ENCODE measurements around the gene ASB15.

The ASB15 gene

DNA sequence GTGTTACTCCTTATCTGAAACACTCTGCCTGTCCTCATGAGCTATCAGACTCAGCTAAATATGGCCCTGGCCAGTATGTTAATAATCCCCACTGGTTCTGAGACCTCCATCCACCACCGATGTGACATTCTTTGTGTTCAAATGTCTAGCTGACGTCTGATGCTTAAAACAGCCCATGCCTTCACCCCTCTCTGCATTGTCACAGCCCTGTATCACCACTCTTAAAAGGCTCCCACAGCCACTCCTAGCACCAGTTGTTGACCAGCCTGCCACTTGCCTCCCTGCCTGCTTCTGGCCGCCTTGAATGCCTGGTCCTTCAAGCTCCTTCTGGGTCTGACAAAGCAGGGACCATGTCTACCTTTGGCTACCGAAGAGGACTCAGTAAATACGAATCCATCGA lies 54.0 kb downstream of the ASB15 start, which contains the start of gene LMOD2:
LMOD2 (plus strand) TSS at position 253 of the 400 bp plus-strand sequence; CDS start at position 351, 98 bp downstream.
- H3K36me3 ChIP-seq (replicated peaks) = no peaks in the 10 kb centered on the region
- DNase-seq = no peak
- in situ Hi-C loops (cut with HindIII; ENCODE audit: low pct_ligation_motif_present, low sequenced_read_pairs) = no loop called here
- H3K4me3 ChIP-seq (ENCODE audit: low read depth, low read length) = no peak within 1 kb of the TSS
- no peak within 1 kb of the TSS for H3K27ac ChIP-seq
- no peaks in the 10 kb centered on the region for H3K27me3 ChIP-seq (replicated peaks)
- TF ChIP-seq, protein P1, sequence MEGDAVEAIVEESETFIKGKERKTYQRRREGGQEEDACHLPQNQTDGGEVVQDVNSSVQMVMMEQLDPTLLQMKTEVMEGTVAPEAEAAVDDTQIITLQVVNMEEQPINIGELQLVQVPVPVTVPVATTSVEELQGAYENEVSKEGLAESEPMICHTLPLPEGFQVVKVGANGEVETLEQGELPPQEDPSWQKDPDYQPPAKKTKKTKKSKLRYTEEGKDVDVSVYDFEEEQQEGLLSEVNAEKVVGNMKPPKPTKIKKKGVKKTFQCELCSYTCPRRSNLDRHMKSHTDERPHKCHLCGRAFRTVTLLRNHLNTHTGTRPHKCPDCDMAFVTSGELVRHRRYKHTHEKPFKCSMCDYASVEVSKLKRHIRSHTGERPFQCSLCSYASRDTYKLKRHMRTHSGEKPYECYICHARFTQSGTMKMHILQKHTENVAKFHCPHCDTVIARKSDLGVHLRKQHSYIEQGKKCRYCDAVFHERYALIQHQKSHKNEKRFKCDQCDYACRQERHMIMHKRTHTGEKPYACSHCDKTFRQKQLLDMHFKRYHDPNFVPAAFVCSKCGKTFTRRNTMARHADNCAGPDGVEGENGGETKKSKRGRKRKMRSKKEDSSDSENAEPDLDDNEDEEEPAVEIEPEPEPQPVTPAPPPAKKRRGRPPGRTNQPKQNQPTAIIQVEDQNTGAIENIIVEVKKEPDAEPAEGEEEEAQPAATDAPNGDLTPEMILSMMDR (IDR thresholded peaks at IDR 0.05; ENCODE audit: low read depth, low read length, missing control alignments) = no peak

DNA sequence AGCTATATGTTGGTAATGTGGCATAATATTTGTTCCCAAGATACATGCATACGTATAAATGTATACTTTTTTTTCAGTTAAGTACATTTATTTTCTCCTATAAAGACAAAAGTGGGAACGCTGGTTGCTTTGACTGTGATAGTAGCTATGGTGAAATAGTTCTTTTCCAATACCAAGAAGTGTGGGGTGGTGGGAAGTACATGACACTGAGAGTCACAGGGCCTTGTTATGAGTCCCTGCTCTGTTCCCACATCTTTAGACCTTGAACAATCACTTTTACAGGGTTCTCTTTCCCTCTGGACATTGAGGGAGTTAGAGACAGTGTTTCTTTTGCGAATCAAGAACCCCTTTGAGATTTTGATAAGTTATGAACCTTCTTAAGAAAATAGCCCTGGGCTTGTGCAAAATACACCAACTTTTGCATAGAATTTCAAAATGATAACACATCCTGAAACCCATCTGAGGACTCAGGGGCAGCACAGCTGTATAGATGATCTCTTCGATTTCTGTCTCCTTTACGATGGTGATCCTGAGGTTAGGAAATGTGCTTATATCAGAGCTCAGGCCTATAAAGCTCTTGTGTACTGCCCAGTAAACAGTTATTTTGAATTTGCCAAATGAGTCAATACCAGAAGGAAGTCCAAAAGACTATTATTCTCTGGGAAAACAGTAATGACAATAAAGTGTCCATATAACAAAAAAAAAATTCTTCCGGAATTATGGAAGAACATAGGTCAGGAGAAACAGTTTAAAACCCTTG lies 55.1 kb downstream of the ASB15 start:
- TF ChIP-seq, protein P1 (IDR thresholded peaks at IDR 0.05; ENCODE audit: low read depth, low read length, missing control alignments) = no peak
- no peak for DNase-seq
- Histone ChIP-seq H3K27ac (no peak overlapping the region), H3K36me3 (replicated peaks) (no peaks in the 10 kb centered on the region), H3K4me3 (ENCODE audit: low read depth, low read length) (no peak overlapping the region), H3K27me3 (replicated peaks) (no peaks in the 10 kb centered on the region)
- in situ Hi-C loops (cut with HindIII; ENCODE audit: low pct_ligation_motif_present, low sequenced_read_pairs) = no loop called here

DNA sequence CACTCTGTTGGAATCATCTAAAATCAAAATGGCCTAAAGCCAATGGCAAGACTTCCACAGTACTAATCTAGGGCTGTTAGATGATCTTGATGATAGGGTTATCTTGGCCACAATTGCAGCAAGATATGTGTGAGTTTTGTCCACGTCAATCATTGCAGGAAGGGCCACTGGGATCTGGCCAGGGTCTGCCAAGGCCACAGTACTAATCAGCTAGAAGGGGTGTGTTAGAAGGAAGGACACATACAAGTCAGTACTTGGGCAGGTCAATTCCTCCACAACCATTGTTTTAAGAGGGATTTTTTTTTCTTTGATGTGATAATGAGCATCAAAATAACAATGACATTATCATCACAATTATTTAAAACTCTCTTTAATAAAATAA lies 55.7 kb downstream of the ASB15 start:
- in situ Hi-C loops (cut with HindIII; ENCODE audit: low pct_ligation_motif_present, low sequenced_read_pairs) = no loop called here
- H3K27me3 ChIP-seq (replicated peaks) = no peaks in the 10 kb centered on the region
- TF ChIP-seq, protein P1 (IDR thresholded peaks at IDR 0.05; ENCODE audit: low read depth, low read length, missing control alignments) = no peak

DNA sequence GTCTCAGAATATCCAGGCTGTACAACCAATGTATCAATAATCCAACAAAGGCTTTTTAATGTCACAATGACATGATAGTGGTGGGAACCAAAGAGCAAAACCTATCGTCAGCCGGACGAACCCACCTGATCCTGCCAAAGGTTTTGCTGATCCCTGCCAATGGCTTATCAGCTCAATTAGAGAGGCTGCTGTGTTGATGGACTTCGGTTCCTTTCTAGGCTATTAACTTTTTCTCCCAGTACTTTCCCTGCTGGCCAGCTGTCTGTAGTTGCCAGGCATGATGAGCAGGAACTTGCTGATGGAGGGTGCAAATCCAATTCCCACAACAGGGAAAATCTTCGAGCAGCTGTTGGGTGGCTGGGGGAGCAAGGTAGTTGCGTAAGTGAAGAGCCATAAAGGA lies 56.4 kb downstream of the ASB15 start:
- in situ Hi-C loops (cut with HindIII; ENCODE audit: low pct_ligation_motif_present, low sequenced_read_pairs) = no loop called here

More for the DNA sequence above, 55.7 kb downstream of the ASB15 start:
- Histone ChIP-seq H3K27ac (no peak overlapping the region), H3K4me3 (ENCODE audit: low read depth, low read length) (no peak overlapping the region), H3K36me3 (replicated peaks) (no peaks in the 10 kb centered on the region)
- no peak for DNase-seq

DNA sequence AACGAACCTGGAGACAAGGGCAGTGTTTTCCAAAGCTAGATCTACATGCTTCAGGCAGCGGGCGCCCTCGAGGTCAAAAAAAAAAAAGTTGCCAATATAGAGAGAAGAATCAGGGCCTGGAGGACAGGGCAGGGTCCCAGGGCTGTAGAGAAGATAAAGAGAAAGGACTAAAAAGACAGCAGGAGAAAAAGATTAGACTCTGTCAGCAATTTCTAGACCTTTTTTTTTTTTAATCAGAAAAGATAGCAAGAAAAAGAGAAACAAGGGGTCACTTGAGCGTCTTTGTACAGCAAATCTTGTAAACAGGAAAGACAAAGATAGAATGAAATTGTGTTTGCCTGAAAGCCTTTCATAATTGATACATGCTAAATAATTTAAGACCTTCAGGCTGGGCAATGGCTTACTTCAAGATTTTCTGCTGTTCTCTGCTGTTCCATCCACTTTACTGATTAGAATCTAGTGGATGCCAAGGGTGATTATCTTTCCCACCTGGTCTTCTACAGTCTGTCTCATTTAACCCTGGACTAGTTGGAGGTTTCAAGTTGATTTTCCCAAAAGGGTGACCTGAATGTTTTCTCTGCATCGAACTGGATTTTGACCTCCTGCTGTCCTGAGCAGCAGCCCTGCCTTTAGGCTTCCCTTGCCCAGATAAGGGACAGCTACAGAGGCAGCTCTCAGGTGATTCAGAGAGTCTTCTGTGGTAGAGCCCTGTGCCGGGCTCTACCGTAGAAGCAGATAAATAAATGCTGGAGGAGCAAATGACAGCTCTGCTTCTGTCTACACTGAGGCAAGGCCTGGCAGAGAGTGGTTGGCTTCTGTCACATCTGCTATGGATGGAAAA lies 59.1 kb downstream of the ASB15 start:
- Histone ChIP-seq H3K27me3 (replicated peaks) (no peaks in the 10 kb centered on the region), H3K27ac (no peak overlapping the region), H3K36me3 (replicated peaks) (no peaks in the 10 kb centered on the region), H3K4me3 (ENCODE audit: low read depth, low read length) (no peak overlapping the region)
- in situ Hi-C loops (cut with HindIII; ENCODE audit: low pct_ligation_motif_present, low sequenced_read_pairs) = no loop called here
- no peak for DNase-seq
- TF ChIP-seq, protein P1 (IDR thresholded peaks at IDR 0.05; ENCODE audit: low read depth, low read length, missing control alignments) = no peak

More for the DNA sequence above, 56.4 kb downstream of the ASB15 start:
- Histone ChIP-seq H3K4me3 (ENCODE audit: low read depth, low read length) (no peak overlapping the region), H3K36me3 (replicated peaks) (no peaks in the 10 kb centered on the region), H3K27ac (no peak overlapping the region), H3K27me3 (replicated peaks) (no peaks in the 10 kb centered on the region)
- no peak for DNase-seq
- TF ChIP-seq, protein P1 (IDR thresholded peaks at IDR 0.05; ENCODE audit: low read depth, low read length, missing control alignments) = no peak
